GM19463 (cell line): ENCODE results near the gene NOP16.
"Not testable (repeated sequence)": the region's sequence is repeated elsewhere in the genome, so short reads cannot be mapped to it uniquely, and the experiment has no call there.

Experiments
- ATAC-seq: cut with Tn5 transposase; IDR thresholded peaks from one replicate; pipeline ENCODE4 v1.9.1; 2021; ENCODE audit warnings: mild to moderate bottlenecking, moderate library complexity; ENCODE audit not compliant: unreplicated experiment

The NOP16 gene

DNA sequence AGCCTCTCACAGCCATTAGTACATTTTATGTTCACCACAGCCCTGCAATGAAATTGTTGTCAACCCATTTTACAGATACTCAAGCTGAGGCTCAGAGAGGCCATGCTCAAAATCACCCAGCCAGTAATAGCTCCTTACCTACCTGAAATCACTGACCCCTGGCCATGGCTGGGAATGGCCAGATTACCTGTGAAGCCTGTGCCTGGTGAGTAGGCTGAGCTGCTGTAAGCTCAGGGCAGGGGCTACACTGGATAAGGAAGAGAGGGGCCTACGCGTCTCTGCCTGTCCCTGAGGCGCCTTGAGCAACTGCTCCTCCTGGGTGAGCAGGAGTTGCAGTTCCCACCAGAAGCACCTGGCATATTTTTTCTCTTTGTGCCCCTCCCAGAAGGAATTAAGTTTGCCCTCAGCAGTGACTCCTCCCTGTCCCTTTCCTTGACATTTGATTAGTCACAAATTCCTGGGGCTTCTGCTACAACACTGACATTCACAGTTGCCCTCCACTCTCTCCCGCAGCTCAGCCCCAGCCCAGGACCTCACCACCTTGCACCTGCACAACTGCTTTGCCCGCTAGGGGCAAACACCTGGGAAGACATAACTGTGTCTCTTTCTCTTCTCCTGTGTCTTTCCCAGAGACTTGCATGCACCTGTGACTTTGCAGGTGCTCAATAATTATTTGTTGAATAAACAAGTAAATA, 22.2 kb upstream of the NOP16 start:
- no peak for ATAC-seq

DNA sequence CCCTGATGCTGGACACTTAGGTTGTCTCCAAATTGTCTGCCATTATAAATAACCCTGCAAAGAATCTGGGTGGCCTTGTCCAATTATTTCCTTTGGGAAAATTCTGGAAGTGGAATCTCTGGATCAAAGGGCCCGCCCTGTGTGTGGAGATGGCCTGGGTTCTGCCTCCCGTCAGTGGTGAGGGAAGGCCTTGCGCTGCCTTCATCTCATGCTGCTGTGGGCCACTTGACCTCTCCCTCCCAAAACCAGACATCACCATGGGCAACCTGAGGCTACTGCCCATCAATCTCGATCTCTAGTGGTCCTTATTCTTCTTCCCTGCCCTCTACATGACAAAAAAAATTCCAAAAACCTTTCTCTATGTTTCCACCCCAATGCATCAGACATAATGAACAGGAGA, 21.4 kb upstream of the NOP16 start:
- ATAC-seq = no peak

DNA sequence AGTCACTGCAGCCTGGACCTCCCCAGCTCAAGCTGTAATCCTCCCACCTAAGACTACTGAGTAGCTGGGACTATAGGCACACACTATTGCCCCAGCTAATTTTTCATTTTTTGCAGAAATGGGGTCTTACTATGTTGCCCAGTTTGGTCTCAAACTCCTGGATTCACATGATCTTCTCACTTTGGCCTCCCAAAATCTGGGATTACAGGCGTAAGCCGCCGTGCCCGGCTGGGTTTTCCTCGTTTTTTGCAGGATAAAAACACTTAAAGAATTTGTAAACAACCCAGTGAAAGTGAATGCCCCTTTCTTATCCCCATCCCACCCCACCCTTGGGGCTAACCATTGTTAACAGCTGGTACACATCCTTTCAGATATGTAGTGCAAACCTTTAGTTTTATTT, 20.2 kb upstream of the NOP16 start:
- ATAC-seq = no peak

DNA sequence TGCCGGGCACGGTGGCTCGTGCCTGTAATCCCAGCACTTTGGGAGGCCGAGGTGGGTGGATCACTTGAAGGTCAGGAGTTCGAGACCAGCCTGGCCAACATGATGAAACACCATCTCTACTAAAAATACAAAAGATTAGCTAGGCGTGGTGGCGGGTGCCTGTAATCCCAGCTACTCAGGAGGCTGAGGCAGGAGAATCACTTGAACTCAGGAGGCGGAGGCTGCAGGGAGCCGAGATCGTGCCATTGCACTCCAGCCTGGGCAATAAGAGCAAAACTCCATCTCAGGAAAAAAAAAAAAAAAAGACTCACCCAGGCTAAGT, 19.8 kb upstream of the NOP16 start:
- ATAC-seq = not testable (repeated sequence)

DNA sequence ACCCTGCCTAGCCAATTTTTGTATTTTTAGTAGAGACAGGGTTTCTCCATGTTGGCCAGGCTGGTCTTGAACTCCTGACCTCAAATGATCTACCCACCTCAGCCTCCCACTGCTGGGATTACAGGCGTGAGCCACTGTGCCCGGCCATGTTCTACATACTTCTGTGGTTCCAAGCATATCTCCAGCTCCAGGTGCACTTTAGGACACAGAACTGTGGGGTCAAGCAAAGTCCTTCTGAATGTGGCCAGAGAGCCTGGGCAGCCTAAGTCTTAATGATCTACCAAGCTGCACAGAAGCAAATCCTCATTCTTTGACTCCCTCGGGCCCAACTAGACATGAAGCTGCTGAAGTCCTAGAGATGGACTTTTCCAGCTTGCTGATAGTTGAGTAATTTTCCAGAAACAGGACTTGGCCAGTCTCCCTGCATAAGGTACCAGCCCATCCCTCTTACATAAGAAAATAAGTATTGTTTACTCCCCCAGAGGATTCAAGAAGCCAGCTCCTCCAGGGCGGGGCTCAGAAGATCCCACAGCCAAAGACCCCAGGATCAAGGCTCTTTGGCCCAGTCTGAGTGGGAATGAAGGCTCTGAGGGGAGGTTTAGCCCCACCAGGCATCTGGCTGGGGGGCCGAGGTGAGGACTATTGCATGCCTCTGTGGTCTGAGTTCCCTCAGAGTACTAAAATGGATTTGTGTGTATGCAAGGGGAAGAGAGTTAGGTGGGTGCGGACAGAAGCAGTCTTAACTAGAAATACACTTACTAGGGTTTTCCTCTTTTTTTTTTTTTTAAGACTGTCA, 19.3 kb upstream of the NOP16 start:
- no peak for ATAC-seq

DNA sequence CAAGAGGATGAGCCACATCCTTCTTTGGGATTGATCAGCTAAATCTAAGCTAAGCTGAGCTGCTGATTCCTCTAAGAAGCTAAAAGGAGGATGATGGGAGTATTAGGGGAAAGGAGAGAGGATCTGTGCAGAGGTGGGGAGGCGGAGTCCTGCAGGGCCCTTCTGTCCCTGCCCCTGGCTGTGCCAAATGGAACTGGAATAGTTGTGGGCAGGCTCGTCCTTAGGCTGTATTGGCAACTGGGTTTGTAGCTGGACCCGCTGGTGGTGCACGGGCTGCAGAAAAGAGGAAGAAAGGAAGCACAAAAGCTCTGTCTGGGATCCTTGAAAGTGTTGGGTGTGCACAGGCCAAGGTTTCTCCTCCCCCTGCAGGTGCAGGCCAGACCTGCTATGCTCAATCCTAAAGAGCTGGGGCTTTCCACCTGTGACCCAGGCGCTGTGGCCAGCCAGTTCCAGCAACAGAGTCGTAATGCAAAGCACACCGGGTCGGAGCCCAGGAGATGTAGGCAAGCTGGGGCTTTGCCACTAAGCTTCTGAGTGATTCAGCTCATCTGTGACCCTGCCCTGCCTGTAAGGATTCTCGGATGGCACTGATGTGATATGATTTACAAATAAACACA, 18.1 kb upstream of the NOP16 start:
- ATAC-seq = no peak

DNA sequence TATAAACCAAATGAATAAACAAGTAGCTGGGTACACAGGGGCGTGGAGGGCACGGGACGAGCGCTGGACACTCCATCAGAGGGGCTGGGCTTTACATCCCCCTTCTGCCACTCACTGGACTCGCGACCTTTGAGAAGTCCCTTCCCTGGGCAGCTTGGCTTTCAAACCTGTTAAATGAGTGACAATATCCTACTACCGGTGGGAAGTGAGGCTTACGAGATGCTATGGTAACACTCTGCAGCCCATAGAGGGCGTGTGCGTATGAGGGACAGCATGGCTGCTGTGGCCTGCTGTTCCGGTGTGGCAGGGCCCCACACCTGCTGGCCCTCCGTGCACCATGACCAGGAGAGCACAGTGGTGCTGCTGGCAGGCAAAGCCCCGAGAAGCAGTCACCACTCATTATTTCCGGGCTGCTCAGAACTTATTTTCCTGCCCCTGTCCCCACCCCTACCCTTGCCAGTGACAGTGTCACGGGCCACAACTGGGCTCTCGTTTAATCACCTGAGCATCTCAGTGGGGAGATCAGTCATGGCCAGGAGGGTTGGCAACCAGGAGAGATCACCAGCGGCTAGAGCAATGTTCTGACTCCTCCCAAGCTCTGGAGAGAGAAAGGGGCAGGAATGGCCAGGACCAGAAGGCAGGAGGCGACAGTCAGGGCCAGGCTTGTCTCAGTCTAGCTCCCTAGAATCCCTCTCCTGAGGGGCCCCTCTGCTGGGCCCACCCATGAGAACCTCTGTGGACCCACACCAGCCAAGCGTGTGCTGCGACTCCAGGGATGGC, 17.4 kb upstream of the NOP16 start:
- no peak for ATAC-seq

DNA sequence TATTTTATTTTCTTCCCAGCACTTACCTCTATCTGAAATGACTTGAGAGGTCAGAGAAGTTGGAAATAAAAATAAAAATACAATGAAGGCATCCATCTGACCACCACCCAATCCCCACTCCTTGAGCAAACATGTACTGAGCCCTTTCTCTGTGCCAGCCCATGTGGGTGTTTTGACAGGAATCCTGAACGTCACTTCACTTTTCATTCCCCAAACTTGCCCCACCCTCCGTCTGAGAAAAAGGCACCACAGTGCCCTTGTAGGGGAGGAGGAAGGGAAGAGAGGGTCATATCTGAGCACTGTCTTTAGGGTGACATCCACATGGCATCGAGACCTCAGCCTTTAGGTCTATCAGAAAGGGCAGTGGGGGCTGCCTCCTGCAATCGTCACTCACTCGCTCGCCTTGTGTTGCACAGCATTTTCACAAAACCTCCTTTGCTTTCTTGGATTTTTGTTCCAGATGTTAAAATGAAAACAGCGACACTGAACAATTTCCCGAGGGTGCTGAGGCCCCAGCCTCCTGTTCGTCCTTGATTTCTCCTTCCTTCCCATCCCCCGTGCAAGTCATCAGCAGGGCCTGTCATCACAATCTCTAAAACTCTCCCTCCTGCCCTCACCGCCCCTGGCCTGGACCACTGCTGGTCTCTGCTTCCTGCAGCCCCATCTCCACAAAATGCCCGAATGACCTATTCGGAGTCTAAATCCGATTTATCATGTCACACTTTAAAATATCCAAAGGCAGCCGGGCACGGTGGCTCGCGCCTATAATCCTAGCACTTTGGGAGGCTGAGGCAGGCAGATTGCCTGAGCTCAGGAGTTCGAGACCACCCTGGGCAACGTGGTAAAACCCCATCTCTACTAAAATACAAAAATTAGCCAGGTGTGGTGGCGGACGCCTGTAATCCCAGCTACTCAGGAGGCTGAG, 13.1 kb upstream of the NOP16 start:
- no peak for ATAC-seq

DNA sequence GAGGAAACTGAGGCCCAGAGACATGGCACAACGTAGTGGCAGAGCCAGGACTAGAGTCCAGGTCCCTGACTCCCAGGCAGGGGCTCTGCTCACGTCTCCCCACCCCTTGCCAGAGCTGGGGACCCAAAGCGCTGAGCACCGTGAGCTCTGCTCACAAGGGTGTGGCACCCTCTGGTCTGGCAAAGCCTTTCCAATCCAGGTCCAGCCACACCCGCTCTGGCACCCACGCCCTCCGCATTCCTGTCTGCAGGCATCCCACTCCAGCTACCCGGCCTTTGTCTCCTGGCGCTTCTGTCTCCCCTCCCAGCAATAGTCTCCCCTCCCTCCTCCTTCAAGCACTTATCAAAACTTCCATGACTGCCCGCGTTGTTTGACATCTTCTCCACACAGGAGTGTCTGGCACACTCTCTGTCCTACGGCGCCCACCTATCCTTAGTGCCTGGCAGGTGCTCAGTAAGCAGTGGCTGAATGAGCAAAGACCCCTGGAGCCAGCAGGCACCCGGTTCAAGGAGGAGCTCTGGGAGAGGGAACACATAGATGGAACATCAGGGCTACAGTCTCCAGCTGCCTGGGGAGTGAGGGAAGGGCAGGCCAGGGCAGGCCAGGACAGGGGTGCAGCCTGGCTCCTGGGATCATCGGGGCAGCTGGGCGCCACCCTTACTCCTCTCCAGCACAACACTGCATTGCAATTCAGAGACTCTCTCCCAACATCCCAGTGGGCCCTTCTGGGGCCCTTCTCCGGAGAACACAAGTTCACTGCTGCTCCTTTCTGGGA, 12.2 kb upstream of the NOP16 start:
- ATAC-seq = no peak

DNA sequence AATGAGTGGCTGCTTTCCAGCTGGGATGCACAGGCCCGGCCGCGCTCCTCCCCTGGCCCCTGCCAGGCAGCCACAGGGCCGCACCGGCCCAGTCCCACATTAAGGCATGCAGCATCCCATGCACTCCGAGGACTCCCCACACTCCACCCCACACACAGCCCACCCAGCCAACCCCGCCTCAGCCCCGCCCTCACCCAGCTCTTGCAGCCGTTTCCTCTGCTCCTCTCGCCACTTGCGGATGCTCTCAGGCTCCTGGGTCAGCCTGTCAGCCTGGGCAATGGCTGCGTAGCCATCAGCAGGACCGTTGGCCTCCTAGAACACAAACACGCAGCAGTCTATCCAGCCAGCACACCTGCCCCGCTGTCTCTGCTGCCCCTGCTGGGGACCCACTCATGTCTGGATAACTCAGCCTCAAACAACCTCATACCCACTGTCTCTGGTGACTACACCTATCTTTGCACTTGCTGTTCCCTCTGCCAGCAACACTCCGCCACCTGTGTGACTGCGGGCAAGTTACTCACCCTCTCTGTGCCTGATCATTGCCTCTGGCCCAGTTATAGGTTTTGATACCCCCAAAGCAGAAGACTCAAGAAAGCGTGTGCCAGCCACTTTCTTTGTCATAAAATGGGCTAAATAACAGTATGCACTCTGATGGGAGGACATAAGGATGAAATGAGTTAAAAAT, 9.5 kb upstream of the NOP16 start:
- no peak for ATAC-seq

DNA sequence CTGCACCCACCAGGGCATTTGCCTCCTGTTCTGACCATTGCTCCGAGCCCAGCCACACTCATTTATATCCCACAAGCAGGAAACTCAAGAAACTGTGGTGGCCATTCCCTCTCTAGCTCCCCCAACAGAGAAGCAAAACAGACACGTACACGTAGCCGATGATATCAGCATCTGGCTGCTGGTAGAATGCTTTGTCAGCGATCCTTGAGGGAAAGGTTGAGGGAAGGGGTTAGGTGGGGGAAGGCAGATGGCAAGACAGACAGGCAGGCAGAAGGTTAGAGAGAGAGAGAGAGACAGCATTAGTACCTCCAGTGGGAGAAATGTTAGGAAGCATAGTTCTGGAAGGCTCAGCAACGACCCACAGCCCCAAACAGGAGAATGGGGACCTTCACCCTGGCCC, 7.9 kb upstream of the NOP16 start:
- no peak for ATAC-seq

DNA sequence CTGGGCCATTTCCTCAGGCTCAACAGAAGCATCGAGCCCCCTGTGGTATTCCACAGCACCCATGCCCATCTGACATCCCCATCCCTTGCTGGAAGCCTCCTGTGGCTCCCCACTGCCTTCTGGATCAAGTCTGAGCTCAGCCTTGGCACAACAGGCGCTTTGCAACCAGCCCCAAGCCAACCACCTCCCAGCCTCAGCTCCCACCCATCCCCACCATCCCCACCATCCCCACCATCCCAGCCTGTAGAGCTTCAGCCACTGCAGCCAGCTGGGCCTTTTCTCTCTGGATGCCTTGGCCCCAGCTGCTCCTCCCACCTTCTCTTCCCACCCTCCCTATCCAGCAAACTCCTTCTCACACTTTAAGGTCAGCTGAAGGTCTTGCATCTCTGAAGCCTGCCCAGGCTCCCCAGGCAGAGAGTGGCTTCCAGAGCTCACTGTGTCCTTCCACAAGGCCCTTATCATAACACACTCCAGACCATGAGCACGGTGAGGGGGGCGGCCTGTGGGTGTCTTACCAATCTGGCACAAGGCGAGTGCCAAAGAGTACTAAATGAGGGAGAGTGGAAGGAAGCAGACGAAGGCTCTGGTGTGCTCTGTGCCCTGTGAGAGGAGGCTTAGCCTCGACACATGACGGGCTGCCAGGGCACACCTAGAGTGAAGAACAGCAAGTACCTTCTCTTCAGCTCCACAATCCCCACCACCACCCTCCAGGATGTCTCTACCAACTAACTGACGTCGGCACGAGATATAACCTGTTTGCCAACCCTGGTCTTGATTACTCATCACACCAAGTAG, 6.7 kb upstream of the NOP16 start:
- ATAC-seq = no peak

DNA sequence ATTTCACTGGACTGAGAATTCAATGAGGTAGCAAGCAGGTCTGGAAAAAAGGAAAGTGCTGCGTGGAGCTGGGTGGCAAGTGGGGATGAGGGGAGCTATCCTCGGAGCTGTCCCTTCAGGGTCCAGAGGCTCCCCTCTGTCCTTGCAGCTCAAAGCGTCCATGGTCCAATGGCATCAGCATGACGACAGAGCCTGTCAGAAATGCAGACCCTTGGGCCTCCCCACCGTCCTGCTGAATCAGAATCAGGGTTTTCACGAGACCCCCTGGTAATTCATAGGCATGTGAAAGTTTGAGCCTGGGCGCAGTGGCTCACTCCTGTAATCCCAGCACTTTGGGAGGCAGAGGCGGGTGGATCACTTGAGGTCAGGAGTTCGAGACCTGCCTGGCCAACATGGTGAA, 5.7 kb upstream of the NOP16 start:
- ATAC-seq = no peak

DNA sequence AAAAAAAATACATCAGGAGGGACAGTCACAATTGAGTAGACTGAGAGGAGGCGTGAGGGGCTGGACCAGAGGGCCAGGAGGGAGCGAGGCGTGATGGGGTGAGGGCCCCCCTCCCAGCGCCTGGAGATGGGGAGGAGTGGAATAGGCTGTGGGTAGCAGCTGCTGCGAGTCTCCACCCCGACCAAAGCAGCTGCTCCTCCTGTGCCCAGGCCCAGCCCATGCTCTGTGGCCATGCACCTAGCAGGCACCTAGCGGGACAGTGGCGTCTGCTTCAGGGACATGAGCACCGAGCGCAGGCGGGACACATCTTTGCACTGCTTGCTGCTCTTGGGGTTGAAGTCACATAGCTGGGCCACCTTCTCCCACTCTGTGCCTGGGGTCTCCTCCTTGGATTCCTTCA, 4.1 kb upstream of the NOP16 start:
- ATAC-seq = no peak

DNA sequence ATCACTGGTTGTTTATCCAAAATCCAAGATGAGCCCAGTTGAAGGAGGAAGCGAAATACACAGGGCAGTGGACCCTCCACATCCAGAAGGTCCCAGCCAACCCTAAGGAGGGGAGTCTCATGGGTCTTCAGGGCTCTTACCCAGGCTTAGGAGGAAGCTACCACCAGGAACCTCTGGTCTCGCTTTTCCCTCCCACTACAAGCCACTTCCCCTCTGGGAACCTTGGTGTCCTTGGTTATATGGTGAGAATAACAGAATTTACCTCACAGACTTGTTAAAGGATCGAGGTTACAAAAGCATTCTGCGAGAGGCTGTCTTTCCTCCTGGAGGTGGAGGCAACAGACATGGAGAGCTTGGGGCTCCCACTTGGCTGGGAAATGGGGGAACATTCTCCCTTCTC, 3.6 kb upstream of the NOP16 start:
- no peak for ATAC-seq

DNA sequence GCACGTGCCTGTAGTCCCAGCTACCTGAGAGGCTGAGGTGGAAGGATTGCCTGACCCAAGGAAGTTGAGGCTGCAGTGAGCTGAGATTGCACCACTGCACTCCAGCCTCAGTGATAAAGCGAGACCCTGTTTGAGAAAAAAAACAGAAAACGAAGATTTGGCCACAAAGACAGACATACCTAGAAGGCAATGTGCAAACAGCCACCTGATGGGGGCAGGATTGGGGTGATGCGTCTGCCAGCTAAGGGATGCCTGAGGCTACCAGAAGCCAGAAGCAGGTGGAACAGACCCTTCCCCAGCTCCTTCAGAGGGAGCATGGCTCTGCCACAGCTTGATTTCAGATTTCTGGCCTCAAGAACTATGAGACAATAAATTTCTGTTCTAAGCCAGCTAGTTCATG, 3.1 kb upstream of the NOP16 start:
- no peak for ATAC-seq

DNA sequence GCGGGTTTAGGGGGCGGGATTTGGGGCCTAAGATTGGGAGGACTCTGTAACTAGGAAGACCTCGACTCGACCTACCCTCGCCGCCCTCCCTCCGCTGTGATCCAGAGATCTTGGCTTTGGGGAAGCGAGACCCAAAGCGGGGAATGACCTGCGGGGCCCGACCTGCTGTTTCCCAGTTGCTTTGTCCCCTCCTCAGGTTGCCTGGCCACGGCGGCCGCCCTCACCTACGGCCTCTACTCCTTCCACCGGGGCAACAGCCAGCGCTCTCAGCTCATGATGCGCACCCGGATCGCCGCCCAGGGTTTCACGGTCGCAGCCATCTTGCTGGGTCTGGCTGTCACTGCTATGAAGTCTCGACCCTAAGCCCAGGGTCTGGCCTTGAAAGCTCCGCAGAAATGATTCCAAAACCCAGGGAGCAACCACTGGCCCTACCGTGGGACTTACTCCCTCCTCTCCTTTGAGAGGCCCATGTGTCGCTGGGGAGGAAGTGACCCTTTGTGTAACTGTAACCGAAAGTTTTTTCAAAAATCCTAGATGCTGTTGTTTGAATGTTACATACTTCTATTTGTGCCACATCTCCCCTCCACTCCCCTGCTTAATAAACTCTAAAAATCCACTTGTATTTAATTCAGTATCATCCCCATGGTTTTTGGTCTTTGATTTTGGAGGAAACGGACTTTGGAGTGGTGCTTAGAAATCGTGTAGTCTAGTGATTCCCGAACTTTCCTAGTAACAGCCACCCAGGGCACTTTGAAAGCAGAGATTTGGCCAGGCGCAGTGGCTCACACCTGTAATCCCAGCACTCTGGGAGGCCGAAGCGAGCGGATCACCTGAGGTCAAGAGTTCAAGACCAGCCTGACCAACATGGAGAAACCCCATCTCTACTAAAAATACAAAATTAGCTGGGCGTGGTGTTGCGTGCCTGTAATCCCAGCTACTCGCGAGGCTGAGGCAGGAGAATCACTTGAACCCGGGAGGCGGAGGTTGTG, 1.0 kb upstream of the NOP16 start:
- ATAC-seq = peak; percentile 28
